ENCODE data around the gene MZT2B. TPM values are rescaled to one million over a fixed set of nuclear protein-coding genes. Genes with fewer than 3 reads are reported as not detected.
"Not testable (repeated sequence)": the region's sequence is repeated elsewhere in the genome, so short reads cannot be mapped to it uniquely, and the experiment has no call there.

Gene MZT2B
- total and polyA plus RNA-seq, 4 experiments from 2014 or later = 184 to 207 (median 202) TPM

- POLR2A ChIA-PET (ENCODE audit: partially characterized antibody) = interaction anchor here (1.0 kb wide), 1 partner anchor 24 kb away, joined by 3 read pairs; the partner anchor contains the start of gene SMPD4
- H3K4me1 Mint-ChIP-seq; H3K27ac ChIP-seq (ENCODE audit: low read depth, low read length); H3K36me3 ChIP-seq (ENCODE audit: insufficient read depth, low read length); H3K9me3 Mint-ChIP-seq; DNase-seq; H3K27me3 Mint-ChIP-seq; CTCF ChIA-PET (ENCODE audit: partially characterized antibody); H3K4me3 ChIP-seq (ENCODE audit: low read length in 2 of 2); intact Hi-C loops (cut with micrococcal nuclease); H3K27me3 ChIP-seq (ENCODE audit: insufficient read depth, low read length); H3K9me3 ChIP-seq (ENCODE audit: control insufficient read depth in 1 of 2, low read length in 2 of 2); H3K4me1 ChIP-seq (ENCODE audit: insufficient read depth, low read length); H3K4me3 Mint-ChIP-seq: not testable (repeated sequence)
- Mint-ChIP-seq H3K27ac (peak overlapping the region in 1 of 7 donors; percentile 47), H3K36me3 (peaks cover 18 to 48% of the 10 kb centered on the region in 2 donors)
Measured at GRCh38 chr2:130157825-130158514, 24.1 kb upstream of the MZT2B start.

GRCh38 chr2:130158631-130159030 is 23.4 kb upstream of the MZT2B start:
- Mint-ChIP-seq H3K27ac (peak overlapping the region in 1 of 7 donors; percentile 47), H3K9me3 (no peaks in the 10 kb centered on the region)
- peaks cover under 1% of the 10 kb centered on the region for H3K36me3 ChIP-seq (ENCODE audit: insufficient read depth, low read length)

GRCh38 chr2:130159376-130159775 is 22.7 kb upstream of the MZT2B start:
- H3K4me3 Mint-ChIP-seq; DNase-seq; H3K9me3 ChIP-seq (ENCODE audit: control insufficient read depth in 1 of 2, low read length in 2 of 2); H3K4me1 ChIP-seq (ENCODE audit: insufficient read depth, low read length); H3K27me3 Mint-ChIP-seq; H3K36me3 ChIP-seq (ENCODE audit: insufficient read depth, low read length); POLR2A ChIA-PET (ENCODE audit: partially characterized antibody); H3K9me3 Mint-ChIP-seq; H3K27me3 ChIP-seq (ENCODE audit: insufficient read depth, low read length); H3K4me3 ChIP-seq (ENCODE audit: low read length in 2 of 2); H3K27ac ChIP-seq (ENCODE audit: low read depth, low read length); H3K27ac Mint-ChIP-seq; H3K4me1 Mint-ChIP-seq; intact Hi-C loops (cut with micrococcal nuclease); CTCF ChIA-PET (ENCODE audit: partially characterized antibody): not testable (repeated sequence)
- H3K36me3 Mint-ChIP-seq = peaks cover 17 to 48% of the 10 kb centered on the region in 2 donors

More at GRCh38 chr2:130158631-130159030, 23.4 kb upstream of the MZT2B start:
- H3K4me3 ChIP-seq (ENCODE audit: low read length in 2 of 2) = no peak overlapping the region
- H3K27me3 ChIP-seq (ENCODE audit: insufficient read depth, low read length) = no peaks in the 10 kb centered on the region
- no peaks in the 10 kb centered on the region for H3K4me1 ChIP-seq (ENCODE audit: insufficient read depth, low read length)
- Mint-ChIP-seq H3K27me3 (no peaks in the 10 kb centered on the region), H3K4me3 (no peak overlapping the region), H3K36me3 (peaks cover 14 to 48% of the 10 kb centered on the region in 2 donors), H3K4me1 (peaks cover 0 to 6% (median 1%) of the 10 kb centered on the region in 4 donors)
- H3K9me3 ChIP-seq (ENCODE audit: control insufficient read depth in 1 of 2, low read length in 2 of 2) = no peaks in the 10 kb centered on the region
- DNase-seq = no peak
- intact Hi-C loops (cut with micrococcal nuclease) = no loop called here
- H3K27ac ChIP-seq (ENCODE audit: low read depth, low read length) = no peak overlapping the region
- ChIA-PET POLR2A (ENCODE audit: partially characterized antibody) (no interaction called here), CTCF (ENCODE audit: partially characterized antibody) (no interaction called here)

- Histone ChIP-seq H3K36me3 (ENCODE audit: insufficient read depth, low read length) (peaks cover 13% of the 10 kb centered on the region), H3K9me3 (ENCODE audit: control insufficient read depth in 1 of 2, low read length in 2 of 2) (no peaks in the 10 kb centered on the region), H3K4me1 (ENCODE audit: insufficient read depth, low read length) (no peaks in the 10 kb centered on the region), H3K27me3 (ENCODE audit: insufficient read depth, low read length) (no peaks in the 10 kb centered on the region), H3K4me3 (ENCODE audit: low read length in 2 of 2) (no peak overlapping the region), H3K27ac (ENCODE audit: low read depth, low read length) (no peak overlapping the region)
- DNase-seq = no peak
- H3K4me1 Mint-ChIP-seq = peaks cover 0 to 6% (median 1%) of the 10 kb centered on the region in 4 donors
- intact Hi-C loops (cut with micrococcal nuclease) = no loop called here
- no peaks in the 10 kb centered on the region for H3K27me3 Mint-ChIP-seq
- H3K9me3 Mint-ChIP-seq = no peaks in the 10 kb centered on the region
- POLR2A ChIA-PET (ENCODE audit: partially characterized antibody) = no interaction called here
- H3K27ac Mint-ChIP-seq = no peak overlapping the region
- CTCF ChIA-PET (ENCODE audit: partially characterized antibody) = no interaction called here
- no peak overlapping the region for H3K4me3 Mint-ChIP-seq
- H3K36me3 Mint-ChIP-seq = peaks cover 19 to 53% of the 10 kb centered on the region in 2 donors
Measured at GRCh38 chr2:130160131-130160530, 21.9 kb upstream of the MZT2B start.

GRCh38 chr2:130160838-130161705 is 21.0 kb upstream of the MZT2B start:
- POLR2A ChIA-PET (ENCODE audit: partially characterized antibody) = not testable (repeated sequence)

GRCh38 chr2:130162486-130162885 is 19.6 kb upstream of the MZT2B start:
- intact Hi-C loops (cut with micrococcal nuclease); DNase-seq; H3K27ac Mint-ChIP-seq; H3K4me1 Mint-ChIP-seq; POLR2A ChIA-PET (ENCODE audit: partially characterized antibody); H3K9me3 Mint-ChIP-seq; H3K27ac ChIP-seq (ENCODE audit: low read depth, low read length); H3K27me3 Mint-ChIP-seq; H3K4me3 Mint-ChIP-seq; H3K4me3 ChIP-seq (ENCODE audit: low read length in 2 of 2); H3K4me1 ChIP-seq (ENCODE audit: insufficient read depth, low read length); CTCF ChIA-PET (ENCODE audit: partially characterized antibody); H3K27me3 ChIP-seq (ENCODE audit: insufficient read depth, low read length); H3K9me3 ChIP-seq (ENCODE audit: control insufficient read depth in 1 of 2, low read length in 2 of 2): not testable (repeated sequence)
- peaks cover 28% of the 10 kb centered on the region for H3K36me3 ChIP-seq (ENCODE audit: insufficient read depth, low read length)
- H3K36me3 Mint-ChIP-seq = peaks cover 30 to 64% of the 10 kb centered on the region in 2 donors

More at GRCh38 chr2:130160838-130161705, 21.0 kb upstream of the MZT2B start:
- H3K4me3 ChIP-seq (ENCODE audit: low read length in 2 of 2); CTCF ChIA-PET (ENCODE audit: partially characterized antibody); H3K27ac Mint-ChIP-seq; H3K27me3 ChIP-seq (ENCODE audit: insufficient read depth, low read length); DNase-seq; intact Hi-C loops (cut with micrococcal nuclease); H3K4me3 Mint-ChIP-seq; H3K4me1 ChIP-seq (ENCODE audit: insufficient read depth, low read length); H3K9me3 Mint-ChIP-seq; H3K27ac ChIP-seq (ENCODE audit: low read depth, low read length); H3K9me3 ChIP-seq (ENCODE audit: control insufficient read depth in 1 of 2, low read length in 2 of 2); H3K27me3 Mint-ChIP-seq; H3K4me1 Mint-ChIP-seq: not testable (repeated sequence)
- H3K36me3 ChIP-seq (ENCODE audit: insufficient read depth, low read length) = peaks cover 18% of the 10 kb centered on the region
- peaks cover 24 to 59% of the 10 kb centered on the region in 2 donors for H3K36me3 Mint-ChIP-seq

- H3K4me3 Mint-ChIP-seq = no peak overlapping the region
- peaks cover 0 to 6% (median 1%) of the 10 kb centered on the region in 4 donors for H3K4me1 Mint-ChIP-seq
- ChIA-PET CTCF (ENCODE audit: partially characterized antibody) (no interaction called here), POLR2A (ENCODE audit: partially characterized antibody) (no interaction called here)
- intact Hi-C loops (cut with micrococcal nuclease) = no loop called here
- no peaks in the 10 kb centered on the region for H3K4me1 ChIP-seq (ENCODE audit: insufficient read depth, low read length)
- H3K4me3 ChIP-seq (ENCODE audit: low read length in 2 of 2) = no peak overlapping the region
- peaks cover 33% of the 10 kb centered on the region for H3K36me3 ChIP-seq (ENCODE audit: insufficient read depth, low read length)
- no peak for DNase-seq
- H3K36me3 Mint-ChIP-seq = peaks cover 33 to 65% of the 10 kb centered on the region in 2 donors
- H3K9me3 ChIP-seq (ENCODE audit: control insufficient read depth in 1 of 2, low read length in 2 of 2) = no peaks in the 10 kb centered on the region
- H3K27ac Mint-ChIP-seq = no peak overlapping the region
- H3K27me3 Mint-ChIP-seq = no peaks in the 10 kb centered on the region
- H3K27ac ChIP-seq (ENCODE audit: low read depth, low read length) = no peak overlapping the region
- no peaks in the 10 kb centered on the region for H3K9me3 Mint-ChIP-seq
- H3K27me3 ChIP-seq (ENCODE audit: insufficient read depth, low read length) = no peaks in the 10 kb centered on the region
Measured at GRCh38 chr2:130162968-130163367, 19.1 kb upstream of the MZT2B start.

Measured in CD4-positive, alpha-beta memory T cell (primary cell).